ENCODE measurements around the gene LGALSL.

- TF ChIP-seq CTCF (IDR thresholded peaks at IDR 0.05) (no peak), POLR2AphosphoS5 (IDR thresholded peaks at IDR 0.05) (no peak)
Observed at GRCh38 chr2:64412671-64413070, 41.3 kb upstream of the LGALSL start.
